HepG2 (cell line): ENCODE results near the gene MPHOSPH8. TPM values are rescaled to one million over a fixed set of nuclear protein-coding genes. Genes with fewer than 3 reads are reported as not detected.
A peak's percentile ranks its signal among the peaks of the same experiment; 100 is the strongest.

Experiments
- ARID5B ChIP-seq: IDR thresholded peaks from 2 replicates; pipeline ENCODE4 v1.4.0; 2020; ENCODE audit warnings: mild to moderate bottlenecking, missing genetic modification reagents
- DMAP1 ChIP-seq: IDR thresholded peaks from 2 replicates; pipeline ENCODE4 v1.6.1; 2016
- FOXM1 ChIP-seq: sonication (generic); formaldehyde crosslinking; IDR thresholded peaks from 2 replicates; pipeline ENCODE4 v1.5.0; 2020; ENCODE audit warnings: missing genetic modification reagents
- HBP1 ChIP-seq: IDR thresholded peaks from 2 replicates; pipeline ENCODE4 v1.6.1; 2016; ENCODE audit warnings: low read depth, control low read depth
- MED1 ChIP-seq: sonication (generic); formaldehyde crosslinking; IDR thresholded peaks from 2 replicates; pipeline ENCODE4 v1.4.0; 2020; ENCODE audit warnings: missing genetic modification reagents
- MED13 ChIP-seq: sonication (generic); formaldehyde crosslinking; IDR thresholded peaks from 2 replicates; pipeline ENCODE4 v1.5.0; 2020; ENCODE audit warnings: missing genetic modification reagents
- NCOR1 ChIP-seq: fragments of 200-600 bp; sonication (generic); IDR thresholded peaks from 2 replicates; pipeline ENCODE4 v1.7.0; 2017; ENCODE audit warnings: antibody characterized with exemption, low read length, borderline replicate concordance
- PAXIP1 ChIP-seq: sonication (generic); formaldehyde crosslinking; conservative IDR thresholded peaks from 2 replicates; pipeline ENCODE4 v1.4.0; 2020; ENCODE audit warnings: mild to moderate bottlenecking, missing genetic modification reagents, moderate library complexity
- POGZ ChIP-seq: sonication (generic); formaldehyde crosslinking; IDR thresholded peaks from 2 replicates; pipeline ENCODE4 v1.4.0; 2020; ENCODE audit warnings: mild to moderate bottlenecking, missing genetic modification reagents
- ZNF253 ChIP-seq: sonication (generic); formaldehyde crosslinking; IDR thresholded peaks from 2 replicates; pipeline ENCODE4 v1.8.0; 2022; ENCODE audit warnings: mild to moderate bottlenecking, missing genetic modification reagents, borderline replicate concordance
- ZNF280D ChIP-seq: sonication (generic); formaldehyde crosslinking; IDR thresholded peaks from 2 replicates; pipeline ENCODE4 v1.5.1; 2020; ENCODE audit warnings: mild to moderate bottlenecking, missing genetic modification reagents
- ZNF430 ChIP-seq: sonication (generic); formaldehyde crosslinking; IDR thresholded peaks from 2 replicates; pipeline ENCODE4 v1.9.0; 2021; ENCODE audit warnings: mild to moderate bottlenecking, missing genetic modification reagents
- ZNF431 ChIP-seq: sonication (generic); formaldehyde crosslinking; IDR thresholded peaks from 2 replicates; pipeline ENCODE4 v1.9.0; 2022; ENCODE audit warnings: missing genetic modification reagents, low read depth, mild to moderate bottlenecking, borderline replicate concordance
- ZNF552 ChIP-seq: sonication (generic); formaldehyde crosslinking; IDR thresholded peaks from 2 replicates; pipeline ENCODE4 v1.9.0; 2022; ENCODE audit warnings: missing genetic modification reagents, mild to moderate bottlenecking, borderline replicate concordance
- ZNF747 ChIP-seq: sonication (generic); formaldehyde crosslinking; IDR thresholded peaks from 2 replicates; pipeline ENCODE4 v1.8.1; 2023; ENCODE audit warnings: missing genetic modification reagents, mild to moderate bottlenecking, borderline replicate concordance
- polyA plus RNA-seq, 8 experiments: library from polyadenylated mRNA; depleted of rRNA in 3 of 8; stranded (reverse) in 7 of 8; unstranded in 1 of 8; fragments of >200 nt; fragmentation: Illumina TruSeq in 4 of 8; extraction: Trizol in 4 of 8; gene quantifications; 2 replicates each; pipeline versions ENCODE4 v1.2.1 to v1.2.3, GENCODE V29; 2011 to 2016; ENCODE audit warnings: low read depth in 4 of 8, missing spikeins in 1 of 8, mixed read lengths in 1 of 8; ENCODE audit not compliant: insufficient read depth in 1 of 8
- total RNA-seq, 5 experiments: library from RNA; depleted of rRNA; stranded (reverse); fragments of >200 nt; fragmentation: Illumina TruSeq; extraction: Trizol; gene quantifications; 2 replicates each; pipeline ENCODE4 v1.2.3, GENCODE V29; 2016; ENCODE audit warnings: low read depth in 1 of 5

The MPHOSPH8 gene
- total and polyA plus RNA-seq, 2 of the 13 experiments (the other 11 are each of a cell fraction or from before 2014, with no cell fraction given), result 17.3 to 20.9 TPM

- TF ChIP-seq NCOR1 (peak; percentile 55), PAXIP1 (CRISPR knock-in tag) (peak; percentile 41), HBP1 (CRISPR knock-in tag) (no peak), MED13 (CRISPR knock-in tag) (no peak), DMAP1 (CRISPR knock-in tag) (no peak), ZNF430 (no peak), ZNF747 (no peak), ZNF253 (CRISPR knock-in tag) (peak; percentile 100), ZNF431 (CRISPR knock-in tag) (no peak), POGZ (CRISPR knock-in tag) (peak; percentile 83), FOXM1 (no peak), ZNF280D (CRISPR knock-in tag) (peak; percentile 99), ZNF552 (CRISPR knock-in tag) (0 out of 2 replicates have a peak, but pooled peaks have one; percentile 31), ARID5B (CRISPR knock-in tag) (peak; percentile 48), MED1 (CRISPR knock-in tag) (no peak)
Measured at GRCh38 chr13:19604306-19604705, 29.2 kb upstream of the MPHOSPH8 start (continued).
